Inferior parietal cortex (tissue), 1 donor: ENCODE measurements around the gene TRIM47.

Experiments used
- DNase-seq: peaks from one replicate; pipeline ENCODE4 v3.0.0-alpha.2; 2016; ENCODE audit errors: extremely low spot score

TRIM47 gene

DNA sequence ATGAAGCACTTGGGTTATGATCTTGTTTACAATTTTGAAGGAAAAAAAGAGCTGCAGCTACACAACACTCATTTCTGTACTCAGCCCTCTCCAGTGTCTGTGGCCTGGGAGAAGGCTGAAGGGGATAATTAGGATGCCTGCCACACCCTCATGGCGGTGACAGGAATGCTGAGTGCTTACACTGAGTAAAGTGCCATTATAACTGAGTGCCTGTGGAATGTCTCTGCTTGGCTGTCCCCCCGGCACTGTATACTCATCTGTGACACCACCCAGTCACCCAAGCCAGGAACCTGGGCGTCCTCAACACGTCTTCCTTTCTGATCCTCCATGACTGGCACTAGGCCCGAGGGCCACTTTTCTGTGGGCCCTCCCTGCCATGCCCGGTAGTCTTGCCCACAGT lies 29.8 kb upstream of the TRIM47 start:
- no peak for DNase-seq

- no peak for DNase-seq
These were observed 27.9 kb upstream of the TRIM47 start for GRCh38 chr17:75906143-75906884.

DNA sequence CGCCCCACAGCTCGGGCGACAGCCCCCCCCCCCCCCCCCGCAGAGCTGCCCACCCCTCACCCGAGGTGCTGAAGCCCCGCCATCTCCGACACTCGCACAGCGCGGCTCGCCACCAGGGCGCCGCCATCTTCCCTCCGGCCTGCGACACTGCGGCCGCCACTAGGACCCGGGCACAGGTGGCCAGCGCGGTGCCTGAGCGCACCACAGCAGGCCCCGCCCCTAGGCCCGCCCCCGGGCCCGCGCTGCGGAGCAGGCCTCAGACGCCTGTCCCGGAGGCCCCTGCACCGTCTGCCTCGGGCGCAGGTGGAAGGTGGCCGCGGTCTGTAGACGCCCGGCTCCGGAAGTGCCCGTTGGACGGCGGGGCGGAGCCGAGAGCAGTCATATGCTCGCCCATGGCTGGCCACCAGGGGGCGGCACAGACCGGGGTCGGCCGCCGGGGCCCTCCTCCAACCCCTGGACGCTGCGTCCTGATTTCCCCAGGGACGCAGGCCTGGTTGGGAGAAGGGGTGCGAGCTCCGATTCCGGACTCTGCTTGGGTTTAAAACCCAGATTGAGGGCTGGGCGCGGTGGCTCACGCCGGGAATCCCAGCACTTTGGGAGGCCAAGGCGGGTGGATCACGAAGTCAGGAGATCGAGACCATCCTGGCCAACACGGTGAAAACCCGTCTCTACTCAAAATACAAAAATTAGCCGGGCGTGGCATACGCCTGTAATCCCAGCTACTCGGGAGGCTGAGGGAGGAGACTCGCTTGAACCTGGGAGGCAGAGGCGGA lies 26.6 kb upstream of the TRIM47 start, which contains the start of gene MRPL38:
TSS of gene MRPL38 (minus strand) at position 136 of the 773 bp plus-strand sequence. CDS start at position 127, 9 bp downstream.
- DNase-seq = peak; percentile 85

GRCh38 chr17:75902406-75902805 lies 24.0 kb upstream of the TRIM47 start:
- no peak for DNase-seq

DNA sequence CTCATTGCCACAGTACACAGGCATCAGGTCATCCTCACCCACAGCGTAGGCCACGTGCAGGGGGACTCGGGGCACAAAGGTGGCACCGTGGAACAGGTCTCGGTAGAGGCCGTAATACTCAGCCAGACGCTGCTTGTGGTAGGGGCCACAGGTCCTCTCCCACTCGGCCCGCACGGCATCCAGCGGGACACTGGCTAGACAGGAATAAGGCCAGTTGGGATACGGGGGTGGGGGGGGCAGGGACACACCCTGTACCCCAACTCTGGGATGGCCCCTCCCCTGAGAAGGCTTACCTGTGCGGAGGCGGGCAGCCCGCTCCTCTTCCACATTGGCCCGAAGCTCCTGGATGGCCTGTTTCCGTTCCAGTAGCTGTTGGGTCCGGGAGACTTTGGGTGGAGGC lies 23.3 kb upstream of the TRIM47 start:
- DNase-seq = no peak

- no peak for DNase-seq
These were observed 22.5 kb upstream of the TRIM47 start for GRCh38 chr17:75900691-75901533.

- DNase-seq = no peak
These were observed 21.5 kb upstream of the TRIM47 start for GRCh38 chr17:75899767-75900468.

DNA sequence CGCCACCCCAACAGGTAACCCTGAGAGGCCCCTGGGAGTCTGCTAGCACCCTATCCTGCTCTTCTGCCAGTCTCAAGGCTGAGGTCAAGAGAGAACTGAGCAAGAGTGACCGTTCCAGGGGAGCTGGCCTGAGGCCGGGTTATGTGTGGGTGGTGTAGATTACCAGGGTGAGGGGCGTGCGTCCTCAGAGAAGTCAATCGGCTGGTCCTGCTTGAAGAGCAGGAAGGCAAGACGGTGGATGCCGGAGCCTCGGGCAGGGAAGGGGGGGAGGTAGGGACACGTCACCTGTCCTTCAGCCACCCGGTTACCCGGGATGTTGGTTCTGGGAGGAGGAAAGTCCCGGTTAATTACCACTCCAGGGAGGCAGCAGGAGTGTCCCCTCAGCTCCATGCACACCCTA lies 21.0 kb upstream of the TRIM47 start:
- no peak for DNase-seq

GRCh38 chr17:75898791-75899190 lies 20.4 kb upstream of the TRIM47 start:
- DNase-seq = no peak

DNA sequence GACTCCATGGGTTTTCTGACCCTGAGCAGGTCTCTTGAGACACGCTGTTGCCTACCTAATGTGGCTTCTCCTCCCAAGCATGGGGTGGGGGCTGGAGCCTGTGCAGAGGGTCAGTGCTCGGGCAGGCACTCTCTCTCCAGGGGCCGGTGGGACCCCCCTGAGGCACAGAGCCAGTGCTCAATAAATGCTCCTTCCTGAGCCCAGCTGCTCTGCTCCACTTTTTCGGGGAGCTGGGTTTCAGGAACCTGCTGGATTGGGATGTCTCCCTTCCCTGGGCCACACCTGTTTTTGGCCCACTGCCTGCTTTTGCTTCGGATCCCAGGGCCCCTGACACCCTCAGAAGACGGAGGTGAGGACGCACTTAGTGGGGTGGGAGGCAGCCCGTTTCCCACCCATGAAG lies 19.7 kb upstream of the TRIM47 start:
- no peak for DNase-seq

DNA sequence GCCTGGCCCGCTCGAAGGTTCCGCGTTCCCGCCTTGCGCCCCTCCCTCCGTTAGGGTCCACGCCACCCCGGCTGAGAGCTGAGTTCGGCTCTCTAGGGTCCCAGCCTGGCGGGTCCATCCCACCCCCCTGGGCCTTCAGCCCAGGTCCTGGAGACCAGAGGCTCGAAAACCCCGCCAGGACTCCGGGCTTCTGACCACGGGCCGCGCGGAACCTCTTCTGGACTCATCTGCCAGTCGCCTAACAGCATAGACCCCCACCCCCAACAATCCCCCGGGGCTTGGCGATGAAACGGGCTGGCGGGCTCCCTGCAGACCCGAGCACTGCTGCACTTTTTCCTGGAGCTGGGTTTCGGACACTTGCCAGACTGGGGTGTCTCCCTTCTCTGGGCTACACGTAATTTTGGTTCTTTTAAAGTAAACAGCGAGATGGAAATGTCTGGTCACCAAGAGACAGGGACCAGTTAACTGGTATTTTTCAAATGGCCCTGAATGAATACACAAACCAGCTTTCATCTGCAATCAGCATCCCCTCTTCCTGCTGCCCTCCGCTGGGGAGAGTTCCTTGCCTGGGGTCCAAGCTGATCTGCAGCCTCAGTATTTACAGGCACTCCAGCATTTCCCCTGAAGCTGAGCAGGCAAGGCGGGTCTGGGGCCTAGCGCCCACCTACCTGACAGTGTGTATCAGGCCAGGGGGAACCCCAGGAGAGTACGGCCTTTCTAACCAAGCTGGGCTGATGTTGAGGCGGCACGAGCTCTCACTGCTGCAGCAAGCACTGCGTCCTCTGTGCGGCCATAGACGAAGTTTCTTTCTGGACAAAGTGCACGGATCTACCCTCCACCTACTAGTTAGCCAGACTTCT lies 19.0 kb upstream of the TRIM47 start:
- no peak for DNase-seq

DNA sequence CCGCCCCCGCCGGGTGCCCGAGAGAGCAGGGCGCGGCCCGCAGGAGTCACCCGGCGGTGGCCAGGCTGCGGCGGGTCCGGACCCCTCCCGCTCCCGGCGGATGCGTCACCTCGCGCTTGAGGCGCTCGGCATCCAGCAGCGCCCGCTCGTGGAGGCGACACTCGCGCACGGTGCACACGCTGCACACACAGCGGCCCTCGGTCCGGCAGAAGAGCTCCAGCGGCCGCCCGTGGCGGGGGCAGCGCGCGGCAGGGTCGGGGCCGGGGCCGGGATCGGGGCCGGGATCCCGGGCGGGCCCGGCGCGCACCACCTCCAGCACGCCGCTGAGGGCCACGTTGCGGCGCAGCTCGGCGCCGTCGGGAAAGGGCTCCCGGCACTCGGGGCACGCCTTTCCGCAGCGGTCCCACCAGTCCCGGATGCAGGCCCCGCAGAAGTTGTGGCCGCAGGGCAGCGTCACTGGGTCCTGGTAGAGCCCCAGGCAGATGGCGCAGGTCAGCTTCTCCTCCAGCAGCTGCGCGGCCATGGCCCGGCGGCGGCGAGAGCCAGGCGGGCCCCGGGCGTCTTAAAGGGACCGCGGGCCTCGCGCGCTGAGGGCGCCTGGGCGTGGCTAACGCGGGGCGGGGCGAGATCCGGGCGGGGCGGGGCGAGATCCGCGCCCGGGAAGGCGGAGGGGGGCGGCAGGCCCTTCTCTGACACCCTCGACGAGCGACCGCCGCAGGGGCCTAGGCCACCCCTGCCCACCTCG lies 18.2 kb upstream of the TRIM47 start, which contains the start of gene TRIM65:
TSS of gene TRIM65 (minus strand) at position 537 of the 745 bp plus-strand sequence. CDS start at position 523, 14 bp downstream.
- DNase-seq = peak; percentile 74

- no peak for DNase-seq
These were observed 17.2 kb upstream of the TRIM47 start for GRCh38 chr17:75895370-75896155.

DNA sequence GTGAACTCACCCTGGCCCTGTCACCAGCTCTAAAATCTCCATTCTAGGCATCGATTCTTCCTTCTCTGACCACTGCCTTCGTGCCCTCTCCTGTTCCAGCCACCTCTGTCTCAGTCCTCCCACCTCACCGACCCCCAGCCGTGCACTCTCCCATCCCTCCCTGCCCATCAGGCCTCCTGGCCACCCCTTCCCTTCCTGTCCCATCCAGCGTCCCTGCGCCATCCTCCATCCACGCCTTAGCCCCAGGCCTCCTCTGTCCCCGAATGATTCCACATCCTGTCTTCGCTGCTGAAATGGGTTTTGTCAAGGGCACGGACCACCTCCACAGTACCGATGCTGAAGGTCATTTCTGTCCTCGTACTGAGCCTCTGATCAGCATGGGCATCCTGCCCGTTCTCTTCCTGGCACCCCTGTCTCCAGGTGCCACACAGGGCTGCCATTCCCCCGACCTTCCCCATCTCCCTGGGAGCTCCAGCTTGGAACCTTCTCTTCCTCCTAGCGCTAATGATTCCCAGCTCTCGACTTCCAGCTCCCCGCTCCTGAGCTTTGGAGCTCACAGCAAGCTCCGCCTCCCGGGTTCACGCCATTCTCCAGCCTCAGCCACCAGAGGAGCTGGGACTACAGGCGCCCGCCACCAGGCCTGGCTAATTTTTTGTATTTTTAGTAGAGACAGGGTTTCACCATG lies 15.8 kb upstream of the TRIM47 start:
- DNase-seq = no peak

DNA sequence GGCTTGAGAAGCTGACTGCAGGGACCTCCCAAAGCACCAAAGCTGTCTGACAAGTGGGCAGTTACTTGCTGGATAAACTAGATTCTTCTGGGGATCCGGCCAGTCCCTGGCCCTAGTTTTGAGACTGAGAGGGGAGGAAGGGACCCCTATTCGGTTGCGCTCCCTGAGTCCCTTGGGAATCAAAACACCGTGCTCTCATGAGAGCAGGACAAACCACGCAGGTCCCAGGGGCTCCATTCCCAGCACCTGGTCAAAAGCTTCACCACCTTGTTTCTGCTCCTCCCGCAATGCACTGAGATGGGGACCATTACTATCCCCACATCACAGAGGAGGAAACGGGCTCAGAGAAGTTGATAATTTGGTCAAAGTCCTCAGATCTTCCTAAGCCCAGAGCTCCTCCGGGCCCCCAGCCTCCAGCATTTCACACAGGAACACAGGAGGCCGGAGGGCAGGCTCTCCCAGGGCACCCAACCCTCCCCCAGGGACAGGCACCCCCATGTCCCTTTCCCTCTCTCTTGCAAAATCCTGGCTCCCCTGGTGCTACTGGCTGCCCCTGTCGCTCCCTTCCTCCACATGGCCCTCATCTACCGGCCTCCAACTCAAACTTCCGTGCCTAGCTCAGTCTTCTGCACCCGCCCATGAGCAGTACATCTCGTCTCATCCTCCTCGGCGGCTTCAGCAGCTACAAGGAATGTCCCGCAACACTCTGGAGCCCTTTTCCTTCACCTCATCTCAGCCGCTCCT lies 15.1 kb upstream of the TRIM47 start:
- no peak for DNase-seq

DNA sequence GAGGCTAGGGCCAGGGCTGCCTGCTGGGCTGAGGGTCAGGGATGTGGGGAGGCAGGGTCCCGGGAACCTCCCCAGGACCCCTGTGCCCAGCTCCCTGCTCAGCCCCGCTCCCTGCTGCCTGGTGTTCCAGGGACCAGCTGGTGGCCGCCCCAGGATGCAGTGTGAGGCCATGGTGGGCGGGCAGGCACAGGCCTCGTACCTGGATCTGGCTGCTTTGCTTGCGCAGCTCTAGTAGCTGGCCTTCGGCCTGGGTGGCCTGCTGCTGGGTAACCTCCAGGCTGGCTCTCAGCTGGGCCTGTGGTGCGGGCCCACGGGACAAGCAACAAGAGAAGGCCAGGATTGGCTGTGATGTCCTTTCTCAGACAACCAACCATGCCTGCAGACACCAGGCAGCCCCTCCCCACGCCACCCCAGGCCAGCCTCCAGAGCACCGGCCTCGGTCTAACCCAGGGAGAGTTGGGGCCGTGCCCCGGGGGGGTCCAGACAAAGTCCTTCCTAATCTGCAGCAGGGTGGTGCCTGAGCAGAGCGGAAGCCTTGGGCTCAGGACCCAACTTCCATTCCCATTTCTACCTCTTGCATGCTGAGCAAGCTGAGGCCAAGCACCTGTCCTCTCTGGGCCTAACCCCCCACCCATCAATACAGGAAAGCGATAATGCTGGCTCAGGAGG lies 14.3 kb upstream of the TRIM47 start:
- DNase-seq = no peak
